Mammary epithelial cell (primary cell): ENCODE data around the gene CTSC.

ENCODE experiments used
- CTCF ChIP-seq, 2 donors: IDR thresholded peaks in 1 of 2; conservative IDR thresholded peaks in 1 of 2; 2 replicates each; pipeline ENCODE4 v1.5.1; 2011 to 2012; ENCODE audit warnings: inconsistent platforms in 2 of 2, low read length in 2 of 2, mild to moderate bottlenecking in 2 of 2, control low read depth in 1 of 2, low read depth in 1 of 2; ENCODE audit not compliant: insufficient read depth in 1 of 2; ENCODE audit errors: extremely low read depth in 1 of 2
- EZH2 ChIP-seq: IDR thresholded peaks from 2 replicates; pipeline ENCODE4 v1.6.1; 2012; ENCODE audit warnings: low read length, inconsistent platforms, borderline replicate concordance

- no peak for TF ChIP-seq CTCF (conservative IDR thresholded peaks at IDR 0.05 in 1 of 2, IDR thresholded peaks at IDR 0.05 in 1 of 2; ENCODE audit: extremely low read depth in 1 of 2, insufficient read depth in 1 of 2, low read depth in 1 of 2, low read length in 2 of 2)
- TF ChIP-seq EZH2, result no peak
Measured at GRCh38 chr11:88303037-88303436, 34.5 kb downstream of the CTSC start.
